HG02763 (cell line): ENCODE data around the gene PGGT1B.

ENCODE experiments used
- ATAC-seq: cut with Tn5 transposase; IDR thresholded peaks from one replicate; pipeline ENCODE4 v1.9.1; 2021; ENCODE audit warnings: mild to moderate bottlenecking, moderate library complexity; ENCODE audit not compliant: unreplicated experiment

The PGGT1B gene

DNA sequence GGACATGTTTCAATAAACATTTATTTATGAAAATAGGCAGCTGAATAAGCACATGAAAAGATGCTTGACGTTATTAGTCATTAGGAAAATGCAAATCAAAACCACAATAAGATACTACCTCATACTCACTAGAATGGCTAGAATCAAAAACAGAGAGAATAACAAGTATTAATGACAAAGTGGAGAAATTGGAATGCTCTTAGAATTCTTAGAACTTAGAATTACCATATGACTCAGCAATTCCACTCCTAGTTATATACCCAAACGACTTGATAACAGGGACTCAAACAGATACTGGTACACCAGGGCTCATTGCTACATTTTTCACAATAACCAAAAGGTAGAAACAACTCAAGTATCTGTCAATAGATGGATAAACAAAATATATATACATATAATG, 77.9 kb downstream of the PGGT1B start:
- ATAC-seq: no peak

DNA sequence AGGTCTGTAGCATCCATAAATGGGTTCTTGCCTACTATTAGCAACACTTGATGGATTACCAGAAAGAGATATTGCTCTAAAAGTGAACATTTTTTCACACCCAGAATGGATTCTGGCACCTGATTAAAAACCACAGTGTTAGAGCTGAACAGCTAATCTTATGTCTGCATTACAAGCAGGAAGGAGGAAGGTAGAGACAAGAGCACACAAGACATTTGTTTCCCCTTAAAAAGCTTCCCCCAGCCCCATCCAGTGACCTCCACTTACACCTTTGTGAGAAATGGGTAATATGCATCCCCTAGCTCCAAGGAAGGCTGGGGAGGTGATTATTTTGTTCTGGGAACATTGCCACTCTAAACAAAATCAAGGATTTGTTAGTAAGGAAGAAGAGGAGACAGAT, 80.9 kb downstream of the PGGT1B start:
- no peak for ATAC-seq

GRCh38 chr5:115180165-115180709, 82.4 kb downstream of the PGGT1B start:
- peak; percentile 52 for ATAC-seq

GRCh38 chr5:115179394-115180164, 83.1 kb downstream of the PGGT1B start:
- ATAC-seq: peak; percentile 25

GRCh38 chr5:115179030-115179393, 83.7 kb downstream of the PGGT1B start:
- ATAC-seq: no peak

DNA sequence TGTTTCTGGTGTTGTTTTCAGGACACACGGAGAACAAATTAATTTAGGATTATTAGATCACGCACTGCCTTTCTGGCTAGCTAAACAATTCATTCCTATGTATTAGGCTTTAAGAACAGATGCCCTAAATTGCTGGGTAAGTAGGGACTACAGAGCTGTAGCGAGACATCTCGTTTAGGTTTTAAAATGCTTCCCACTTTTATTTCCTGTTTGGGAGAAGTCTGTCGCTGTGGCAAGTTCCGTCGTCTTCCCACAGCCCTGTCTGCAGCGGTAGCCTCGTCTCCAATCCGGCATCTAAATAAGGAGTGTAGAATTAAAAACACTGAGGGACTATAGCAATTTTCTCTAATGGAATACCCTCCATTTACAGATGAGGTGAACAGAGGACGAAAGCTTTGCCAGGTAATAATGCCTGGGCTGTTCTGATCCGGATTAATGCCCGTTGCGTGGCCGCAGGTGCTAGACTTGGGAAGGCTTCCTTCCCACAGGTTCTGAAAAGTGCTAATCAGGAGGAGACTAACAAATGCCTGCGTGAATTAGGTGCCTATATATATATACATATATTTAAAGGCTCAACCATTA, 91.7 kb downstream of the PGGT1B start:
- no peak for ATAC-seq

DNA sequence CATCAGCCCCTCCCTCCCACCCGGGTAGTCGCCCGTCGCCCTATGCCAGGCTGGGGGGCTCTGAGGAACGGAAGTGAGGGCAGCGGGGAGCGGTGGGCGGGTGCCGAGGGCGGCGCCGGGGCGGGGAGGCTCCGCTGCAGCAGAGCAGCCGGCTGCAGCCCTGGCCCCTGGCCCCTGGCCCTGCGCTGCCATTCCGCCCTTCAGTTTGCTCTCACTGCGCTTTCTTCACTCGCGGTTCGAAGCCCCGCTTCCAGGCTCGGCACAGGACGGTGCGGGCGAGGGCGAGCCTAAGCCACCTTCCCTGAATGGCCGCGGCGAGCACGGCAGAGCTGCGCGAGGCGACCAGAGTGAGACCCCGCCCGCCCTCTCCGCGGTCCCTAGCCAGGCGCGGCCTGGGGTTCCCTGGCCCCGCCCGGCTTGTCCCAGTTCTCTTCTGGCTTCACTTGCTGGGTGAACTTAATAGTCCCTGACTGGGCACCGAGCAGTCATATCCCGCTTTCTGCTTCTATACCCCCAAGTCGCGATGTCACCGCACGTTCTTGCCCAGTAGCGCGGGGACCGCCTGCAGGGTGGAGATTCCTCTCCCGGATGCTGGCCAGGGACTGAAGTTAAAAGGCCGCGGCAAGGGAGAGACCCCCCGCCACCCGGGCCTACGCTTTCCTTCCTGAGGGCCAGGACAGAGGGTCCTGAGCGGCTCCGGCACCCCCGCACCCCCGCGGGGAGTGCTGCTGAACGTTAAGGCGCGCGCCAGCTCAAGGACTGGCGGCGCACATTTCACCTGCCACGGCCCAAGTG, 92.3 kb downstream of the PGGT1B start:
- ATAC-seq: peak; percentile 45

DNA sequence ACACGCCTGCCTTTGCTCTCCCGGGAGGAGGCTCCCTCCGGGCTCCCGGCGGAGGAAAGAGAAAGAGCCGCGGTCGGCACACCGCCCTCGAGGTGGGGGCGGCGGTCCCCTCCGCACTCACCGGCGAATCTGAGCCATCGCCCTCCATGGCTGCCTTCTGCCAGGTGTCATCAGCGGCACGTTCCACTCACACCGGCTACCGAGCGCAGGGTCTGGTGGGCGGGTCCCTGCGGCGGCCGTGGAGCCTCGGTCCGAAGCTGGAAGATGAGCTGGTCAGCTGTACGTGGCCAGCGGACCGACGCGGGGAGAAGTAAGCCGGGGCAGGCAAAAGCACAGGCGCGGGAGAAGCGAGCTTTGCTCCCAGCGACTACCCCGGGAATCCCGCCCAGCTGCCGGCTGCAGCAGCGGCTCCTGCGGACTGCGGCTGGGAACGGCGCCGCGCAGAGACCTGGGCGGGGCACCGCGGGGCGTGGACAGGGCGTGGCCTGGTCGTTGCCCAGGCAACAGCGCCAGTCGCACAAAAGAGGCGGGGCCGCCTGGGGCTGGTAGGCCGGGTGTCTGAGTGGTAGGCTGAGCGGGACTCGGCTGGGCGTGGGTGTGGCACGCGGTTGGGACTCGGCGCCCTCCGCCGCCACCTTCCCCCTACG, 93.1 kb downstream of the PGGT1B start, which contains the start of gene TRIM36:
TRIM36 (minus strand) TSS at position 422 of the 647 bp plus-strand sequence; CDS start at position 148, 274 bp downstream.
- ATAC-seq: peak; percentile 99

DNA sequence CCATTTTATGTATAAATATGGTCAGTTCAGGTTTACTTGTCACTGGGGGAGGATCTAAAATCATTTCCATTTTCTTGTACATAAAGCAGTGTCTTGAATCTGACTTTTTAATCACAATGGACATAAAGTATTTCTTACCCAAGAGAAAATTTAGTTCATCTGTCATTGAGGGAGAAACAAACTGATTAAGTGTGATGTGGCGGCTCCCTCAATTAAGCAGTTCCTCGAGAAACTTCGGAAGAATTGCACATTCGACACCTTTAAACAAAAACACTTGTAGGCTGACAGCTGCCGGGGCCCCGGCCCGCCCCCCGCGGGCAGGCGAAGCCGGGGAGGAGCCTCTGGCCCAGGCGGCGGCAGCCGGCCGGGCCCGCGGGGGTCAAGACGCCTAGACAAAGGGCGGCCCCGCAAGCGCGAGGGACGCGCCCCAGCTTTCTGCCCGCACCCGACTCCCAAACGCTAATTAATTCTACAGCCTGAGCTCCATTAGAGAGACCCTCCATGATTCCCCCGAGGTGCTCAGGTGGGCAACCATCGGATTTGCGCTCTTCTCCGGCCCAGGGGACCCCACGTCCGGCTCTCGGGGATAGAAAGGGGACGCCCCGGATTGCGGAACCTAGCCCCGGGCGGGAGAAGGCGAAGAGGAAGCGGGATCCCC, 93.7 kb downstream of the PGGT1B start:
- peak; percentile 12 for ATAC-seq

GRCh38 chr5:115166744-115167393, 95.8 kb downstream of the PGGT1B start:
- no peak for ATAC-seq

DNA sequence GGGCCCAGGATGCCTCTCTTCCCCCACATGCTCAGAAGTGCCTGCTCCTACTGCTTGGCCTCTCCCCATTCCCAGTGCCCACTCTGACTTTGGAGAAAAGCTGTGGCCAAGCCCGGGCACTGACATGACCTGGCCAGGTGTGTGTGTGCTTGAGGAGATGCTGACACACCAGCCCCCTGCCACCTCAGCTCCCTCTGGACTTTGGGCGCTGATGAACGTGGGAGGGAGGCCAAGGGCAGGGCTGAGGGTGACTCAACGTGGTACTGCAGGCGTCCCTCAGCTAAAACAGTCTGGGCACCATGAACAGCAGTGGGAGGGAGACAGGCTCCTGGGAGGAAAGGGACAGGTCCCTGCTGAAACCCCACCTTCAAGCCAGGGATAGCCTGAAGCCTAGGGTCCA, 96.9 kb downstream of the PGGT1B start:
- ATAC-seq: no peak

GRCh38 chr5:115160975-115161475, 101.7 kb downstream of the PGGT1B start:
- ATAC-seq: no peak
